Non-pigmented ciliary epithelial cell (primary cell): ENCODE measurements around the gene BACH2.

Source experiments
- DNase-seq: peaks from one replicate; pipeline ENCODE4 v3.0.0-alpha.2; 2010; ENCODE audit warnings: low read depth

Gene BACH2

GRCh38 chr6:89965441-89966227, 331.0 kb downstream of the BACH2 start:
- DNase-seq: no peak

DNA sequence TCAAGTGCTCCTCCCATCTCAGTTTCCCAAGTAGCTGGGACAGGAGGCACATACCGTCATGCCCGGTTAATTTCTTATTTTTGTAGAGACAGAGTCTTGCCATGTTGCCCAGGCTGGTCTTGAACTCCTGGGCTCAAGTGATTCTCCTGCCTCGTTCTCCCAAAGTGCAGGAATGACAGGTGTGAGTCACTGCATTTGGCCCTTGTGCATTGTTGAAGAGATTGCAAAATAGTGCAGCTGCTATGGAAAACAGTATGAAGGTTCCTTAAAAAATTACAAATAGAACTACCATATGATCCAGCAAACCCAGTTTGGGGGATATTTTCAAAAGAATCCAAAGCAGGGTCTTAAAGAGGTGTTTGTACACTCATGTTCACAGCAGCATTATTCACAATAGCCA, 333.3 kb downstream of the BACH2 start:
- no peak for DNase-seq

DNA sequence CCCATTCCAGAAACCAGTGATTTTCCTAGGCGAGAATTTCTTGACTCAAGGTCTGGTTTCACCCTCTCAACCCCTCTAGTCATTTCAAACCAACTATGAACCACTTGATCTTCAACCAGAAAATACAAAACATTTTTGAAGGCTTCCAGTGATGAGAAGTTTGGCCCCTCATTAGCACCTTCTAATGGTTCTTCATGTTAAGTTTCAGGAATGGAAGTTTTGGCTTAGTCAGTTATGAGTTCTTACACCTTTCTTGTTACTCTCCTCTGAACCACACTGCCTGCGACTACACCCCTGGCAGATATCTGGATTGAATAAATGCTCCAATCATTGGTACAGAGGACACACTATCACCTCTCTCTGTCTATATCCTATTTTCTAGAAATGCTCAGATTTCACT, 335.2 kb downstream of the BACH2 start:
- no peak for DNase-seq

DNA sequence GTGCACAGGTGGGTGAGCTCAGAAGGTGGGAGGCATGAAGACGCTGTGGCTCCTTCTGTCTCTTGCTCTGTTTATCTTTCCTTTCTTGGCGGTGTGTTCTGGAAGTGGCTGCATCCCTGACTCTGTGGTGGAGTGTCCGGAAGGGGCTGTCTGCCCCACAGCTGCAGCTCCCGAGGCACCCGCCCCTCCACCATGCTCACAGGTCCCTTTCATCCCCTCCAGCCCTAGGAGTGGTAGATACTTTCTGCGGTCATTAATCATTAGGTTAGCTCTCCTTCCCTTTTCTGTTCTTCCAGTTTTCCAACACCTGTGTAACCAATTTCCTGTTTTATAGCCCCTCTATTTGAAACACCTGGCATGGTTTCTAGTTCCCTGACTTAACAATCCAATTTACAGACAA, 336.8 kb downstream of the BACH2 start:
- no peak for DNase-seq

- no peak for DNase-seq
Observed at GRCh38 chr6:89956182-89956581, 340.5 kb downstream of the BACH2 start.

DNA sequence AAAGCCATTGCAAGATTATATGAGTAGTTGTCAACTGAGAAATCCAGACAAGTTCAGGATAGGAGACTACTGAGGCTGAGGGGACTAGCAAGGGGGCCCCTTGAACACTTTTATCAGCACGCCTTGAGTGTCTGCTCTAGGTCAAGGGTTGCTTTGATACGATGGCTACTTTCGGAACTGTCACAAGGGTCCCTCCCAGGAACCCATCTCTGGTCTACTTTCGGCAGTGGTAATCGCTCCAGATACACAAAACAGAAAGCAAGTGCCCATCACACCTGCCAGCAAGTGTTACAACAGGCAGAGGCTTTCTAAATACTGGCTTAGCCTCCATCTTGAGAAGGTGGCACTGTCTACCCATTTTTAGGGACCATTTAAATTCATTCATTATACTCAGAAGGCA, 341.3 kb downstream of the BACH2 start:
- DNase-seq: no peak

DNA sequence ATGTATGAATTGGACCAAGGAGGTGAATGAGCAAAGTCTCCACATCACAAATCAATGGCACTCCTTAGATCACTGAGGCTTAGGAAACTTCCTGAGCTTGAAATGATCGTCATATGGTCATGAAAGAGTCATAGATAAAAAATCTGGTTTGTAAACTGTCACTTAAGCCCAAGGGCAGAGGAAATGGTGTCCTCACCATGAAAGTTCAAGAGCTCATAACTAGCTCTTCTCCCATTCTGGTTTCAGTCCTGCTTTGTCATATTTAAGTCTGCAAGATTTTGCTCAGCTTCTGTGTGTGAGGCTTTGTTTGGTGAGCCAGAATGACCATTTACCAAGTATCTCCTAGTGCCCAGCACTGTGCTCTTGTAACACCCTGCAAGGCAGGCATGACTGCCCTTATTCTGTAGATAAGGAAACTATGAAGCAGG, 341.9 kb downstream of the BACH2 start:
- no peak for DNase-seq

DNA sequence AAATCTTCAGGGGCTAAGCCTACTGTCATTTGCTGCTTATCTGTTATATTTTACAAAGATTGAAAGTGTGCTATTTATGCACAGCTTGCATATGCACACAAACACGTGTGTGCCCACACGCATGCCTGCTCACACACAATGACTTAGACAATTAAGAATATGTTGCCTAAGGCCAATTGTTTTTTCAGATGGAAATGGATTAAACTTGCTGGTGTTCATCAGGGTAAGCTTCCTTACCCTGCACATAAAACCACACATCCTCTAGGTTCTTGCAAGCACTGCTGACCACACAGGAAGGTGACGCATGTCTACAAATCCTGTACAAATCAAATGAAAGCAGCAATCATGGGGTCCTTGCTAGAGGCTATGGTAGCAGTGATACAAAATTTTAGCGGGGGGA, 344.0 kb downstream of the BACH2 start:
- peak; percentile 93 for DNase-seq

DNA sequence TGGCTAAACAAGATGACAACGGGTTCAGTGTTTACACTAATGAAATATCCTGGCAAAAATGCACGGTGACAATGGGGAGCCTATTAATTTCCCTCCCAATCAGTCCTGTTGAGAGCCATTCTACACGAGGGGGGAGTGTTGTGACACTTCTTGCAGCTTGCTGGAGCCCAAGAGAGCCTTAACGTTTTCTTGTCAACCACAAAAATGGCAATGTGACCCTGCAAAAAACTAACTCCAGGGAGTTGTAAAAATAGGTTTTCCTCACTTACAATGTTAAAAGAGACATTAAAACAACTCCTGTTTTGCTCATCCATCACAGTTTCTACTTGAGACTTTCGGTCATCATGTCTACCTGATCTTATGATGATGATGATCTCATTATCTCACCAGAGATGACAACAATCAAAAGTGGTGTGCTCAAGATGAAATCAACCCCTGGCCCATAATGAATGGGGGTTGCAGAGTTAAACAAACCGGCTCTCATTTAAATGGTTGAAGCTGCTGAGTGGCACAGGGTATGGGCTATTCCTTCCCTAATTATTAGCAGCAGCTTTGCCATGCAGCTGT, 344.5 kb downstream of the BACH2 start:
- DNase-seq: no peak

DNA sequence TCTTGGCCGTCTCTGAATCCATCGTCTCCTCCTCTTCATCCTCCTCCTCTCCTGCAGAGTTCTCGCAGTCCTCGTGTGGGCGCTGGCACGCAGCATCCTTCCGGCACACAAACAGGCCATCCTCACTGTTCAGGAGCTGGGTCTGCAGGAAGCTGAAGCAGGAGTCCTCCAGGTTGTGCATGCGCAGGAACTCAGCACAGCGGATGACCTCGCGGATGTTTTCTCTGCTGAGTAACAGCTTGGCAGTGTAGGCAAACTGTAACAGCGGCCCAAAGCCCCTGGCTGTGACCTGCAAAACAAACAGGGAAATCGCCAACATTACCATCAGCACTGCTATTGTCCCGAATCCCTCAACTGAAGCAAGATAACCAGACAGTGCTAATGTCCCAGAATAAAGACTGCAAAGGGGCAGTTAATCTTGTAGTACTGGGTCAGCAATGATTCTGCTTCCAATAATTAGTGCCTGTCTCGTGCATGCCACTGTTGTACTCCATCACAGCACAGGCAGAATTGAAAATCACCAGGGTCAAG, 345.0 kb downstream of the BACH2 start:
- DNase-seq: peak; percentile 37

DNA sequence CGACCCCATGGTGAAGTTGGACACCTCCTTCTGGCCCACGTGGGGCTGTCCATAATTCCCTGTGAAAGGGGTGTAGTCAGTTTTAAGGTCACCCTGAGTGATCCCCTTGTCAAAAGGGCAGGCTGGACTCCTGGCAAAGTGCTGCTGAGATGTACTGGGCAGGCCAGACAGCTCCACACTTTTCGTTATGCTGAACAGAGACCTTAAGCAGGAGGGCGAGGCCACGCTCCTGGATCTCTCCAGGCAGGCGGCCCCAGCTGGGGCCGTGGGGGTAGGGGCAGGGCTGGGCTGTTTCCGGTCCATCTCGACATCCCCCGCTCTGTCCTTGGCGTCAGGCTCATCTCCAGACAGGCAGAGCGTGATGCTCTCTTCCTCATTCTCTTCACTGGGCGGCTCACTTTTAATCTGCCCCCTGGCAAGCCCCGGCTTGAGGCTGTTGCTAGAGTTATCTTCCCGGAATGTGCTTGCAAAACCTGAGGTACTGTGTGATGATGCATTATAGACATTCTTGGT, 345.7 kb downstream of the BACH2 start:
- no peak for DNase-seq

DNA sequence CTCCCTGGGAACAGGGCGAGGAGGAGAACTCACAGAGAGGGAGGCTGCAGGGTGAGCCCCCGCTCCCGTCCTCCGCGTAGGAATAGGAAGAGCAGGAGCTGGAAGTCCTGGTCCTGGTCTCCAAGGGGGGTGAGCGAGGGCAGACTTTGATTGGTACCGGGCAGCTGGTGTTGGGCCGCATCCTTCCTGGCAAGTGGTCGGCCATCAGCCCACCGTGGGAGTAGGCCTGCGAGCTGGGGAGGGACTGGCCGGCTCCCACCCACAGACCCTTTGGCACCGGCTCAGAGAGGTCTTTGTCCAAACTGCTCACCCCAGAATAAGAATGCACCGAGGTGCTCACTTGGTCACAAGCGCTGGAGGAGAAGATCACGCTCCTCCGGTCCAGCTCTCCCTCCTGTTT, 346.2 kb downstream of the BACH2 start:
- DNase-seq: no peak

GRCh38 chr6:89948876-89949275, 347.8 kb downstream of the BACH2 start:
- DNase-seq: no peak

DNA sequence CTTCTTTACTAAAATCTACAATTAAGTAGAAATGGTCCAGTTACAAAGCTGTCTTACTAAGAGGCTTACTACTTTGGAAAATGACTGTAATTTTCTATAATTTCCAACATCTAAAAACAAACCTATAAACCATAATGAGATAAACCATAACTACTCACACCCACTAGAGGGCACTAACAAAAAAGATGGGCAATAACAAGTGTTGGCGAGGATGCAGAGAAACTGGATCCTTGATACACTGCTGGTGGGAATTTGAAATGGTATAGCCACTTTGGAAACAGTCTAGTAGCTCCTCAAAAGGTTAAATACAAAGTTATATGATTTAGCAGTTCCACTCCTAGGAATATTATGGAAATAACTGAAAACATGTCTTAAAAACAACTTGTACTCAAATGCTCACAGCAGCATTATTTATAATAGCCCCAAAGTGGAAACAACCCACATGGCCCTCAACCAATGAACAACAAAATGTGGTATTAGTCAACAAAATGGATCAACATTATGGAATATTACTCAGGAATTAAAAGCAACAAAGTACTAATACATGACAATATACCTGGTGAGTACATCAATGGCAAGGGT, 351.7 kb downstream of the BACH2 start:
- DNase-seq: no peak

DNA sequence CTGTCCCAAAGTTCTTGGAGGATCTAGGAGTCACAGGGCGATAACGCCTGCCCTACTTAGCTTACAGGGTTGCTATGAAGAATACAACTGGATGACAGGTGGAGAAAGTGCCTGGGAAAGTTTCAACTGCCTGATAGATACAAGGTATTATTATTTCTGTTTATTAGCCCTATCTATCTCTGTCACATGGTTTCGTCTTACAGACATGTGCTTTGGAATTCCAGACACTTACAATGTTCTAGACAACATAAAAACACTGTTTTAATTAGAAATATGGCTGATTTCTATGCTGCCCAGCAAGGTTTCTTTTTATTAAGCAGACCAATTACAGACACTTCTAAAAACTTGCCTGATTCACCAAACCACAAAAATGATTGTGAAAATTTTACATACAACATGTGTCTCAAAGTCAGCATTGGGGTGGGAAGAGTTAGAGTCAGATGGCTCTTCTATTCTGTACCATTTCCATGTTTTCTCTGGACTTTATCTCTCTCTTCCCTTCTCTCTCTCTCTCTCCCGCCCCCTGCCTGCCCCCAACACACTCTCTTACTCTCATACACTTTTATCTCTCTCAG, 352.4 kb downstream of the BACH2 start:
- no peak for DNase-seq

GRCh38 chr6:89942601-89943000, 354.0 kb downstream of the BACH2 start:
- DNase-seq: no peak

- DNase-seq: no peak
Observed at GRCh38 chr6:89941763-89942497, 354.7 kb downstream of the BACH2 start.

- DNase-seq: no peak
Observed at GRCh38 chr6:89941031-89941762, 355.4 kb downstream of the BACH2 start.

DNA sequence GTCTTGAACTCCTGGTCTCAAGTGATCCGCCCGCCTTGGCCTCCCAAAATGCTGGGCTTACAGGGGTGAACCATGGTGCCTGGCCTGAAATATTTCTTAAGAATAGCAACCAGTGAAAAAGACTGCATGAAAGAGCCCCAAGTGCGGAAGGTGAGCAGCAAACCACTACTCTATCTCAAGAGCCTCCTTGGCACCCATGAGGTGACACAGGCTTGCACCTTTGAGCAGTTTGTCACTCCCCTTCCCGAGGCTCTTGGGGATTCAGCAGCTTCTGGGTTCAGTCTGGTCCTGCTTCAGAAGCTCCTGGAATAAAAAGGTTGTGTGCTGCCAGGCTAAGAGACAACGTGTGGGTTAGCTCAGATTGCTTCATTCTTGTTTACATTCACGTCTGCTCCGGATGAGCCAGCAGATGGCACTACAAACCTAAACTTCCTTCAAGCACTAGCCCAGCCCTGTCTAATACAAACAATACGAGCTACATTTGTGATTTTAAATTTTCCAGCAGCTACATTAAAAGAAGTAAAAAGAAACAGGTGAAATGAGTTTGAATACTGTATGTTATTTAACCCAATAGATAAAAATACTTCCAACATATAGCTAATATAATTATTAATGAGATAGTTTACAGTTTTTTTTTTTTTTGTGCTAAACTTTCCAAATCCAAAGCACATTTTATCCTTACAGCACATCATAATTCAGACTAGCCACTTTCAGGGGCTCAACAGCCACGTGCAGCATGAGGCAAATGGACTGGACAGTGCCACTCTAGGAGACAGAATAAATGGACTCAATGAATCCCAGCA, 356.2 kb downstream of the BACH2 start:
- DNase-seq: peak; percentile 65

GRCh38 chr6:89939144-89939543, 357.5 kb downstream of the BACH2 start:
- DNase-seq: no peak
